ENCODE measurements around the gene ING5.

Gene ING5

GRCh38 chr2:241776336-241777169 lies 74.7 kb downstream of the ING5 start, which contains the start of gene GAL3ST2:
GAL3ST2 (plus strand) TSS chr2:241776822; CDS start chr2:241776956, 134 bp downstream.
- DNase-seq (ENCODE audit: low spot score), result peak; percentile 7

GRCh38 chr2:241777170-241777685 lies 75.4 kb downstream of the ING5 start:
- peak; percentile 11 for DNase-seq (ENCODE audit: low spot score)

- DNase-seq (ENCODE audit: low spot score), result peak; percentile 12
These were observed 76.1 kb downstream of the ING5 start for GRCh38 chr2:241777686-241778627.

All from AG08396 (cell line).